Testis (tissue), 2 donors: ENCODE data around the gene CSTB.

Source experiments
- CTCF ChIP-seq, 3 experiments: fragments of 450-650 bp in 2 of 3; fragments of 200-600 bp in 1 of 3; sonication (generic) in 1 of 3; IDR thresholded peaks; one replicate each; pipeline ENCODE4 v1.5.1; 2016 to 2019; ENCODE audit warnings: antibody characterized with exemption in 3 of 3, mild to moderate bottlenecking in 2 of 3, moderate library complexity in 1 of 3
- POLR2A ChIP-seq: fragments of 450-650 bp; IDR thresholded peaks from one replicate; pipeline ENCODE4 v1.6.1; 2017; ENCODE audit warnings: antibody characterized with exemption, mild to moderate bottlenecking, moderate library complexity

GRCh38 chr21:43785134-43785533, 9.0 kb upstream of the CSTB start:
- TF ChIP-seq CTCF (IDR thresholded peaks at IDR 0.05) (no peak), POLR2A (no peak)
